ENCODE measurements around the gene NMNAT2.

NMNAT2 gene

DNA sequence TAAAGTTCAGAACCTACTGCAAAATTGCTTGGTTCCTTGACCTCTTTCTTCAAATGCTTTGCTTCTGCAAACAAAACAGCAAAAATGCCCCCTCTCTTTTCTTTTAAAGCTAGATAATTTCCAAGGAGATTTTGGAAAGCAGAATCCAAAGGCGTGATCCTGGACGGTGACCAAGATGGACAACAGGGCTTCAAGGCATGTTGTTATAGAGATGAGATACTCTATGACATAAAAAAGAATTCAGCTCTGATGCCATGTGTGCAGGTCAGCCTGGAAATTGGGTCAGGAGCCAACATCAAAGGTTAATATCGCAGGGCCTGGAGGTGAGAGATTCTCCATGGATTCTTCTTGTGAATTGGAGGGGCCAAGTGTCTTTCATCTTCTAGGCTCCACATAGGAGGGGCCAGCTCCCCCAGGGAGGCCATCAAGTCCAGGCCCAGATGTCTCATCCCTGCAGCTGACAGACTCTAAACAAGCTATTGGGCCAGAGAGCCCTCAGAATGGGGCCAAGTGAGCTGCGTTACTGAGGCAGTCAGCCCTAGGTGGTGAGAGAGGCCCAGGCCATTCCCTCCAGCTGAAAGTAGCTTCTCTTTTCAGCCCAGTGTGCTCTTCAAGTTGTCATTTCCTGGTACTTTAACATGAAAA lies 45.5 kb downstream of the NMNAT2 start:
- no peaks in the 10 kb centered on the region for H3K36me3 ChIP-seq (ENCODE audit: control insufficient read depth in 2 of 2, insufficient read depth in 2 of 2, low read length in 2 of 2)
- H3K27ac ChIP-seq (ENCODE audit: low read depth in 2 of 2, low read length in 2 of 2): no peak overlapping the region
- H3K9ac ChIP-seq (ENCODE audit: low read depth in 1 of 2, low read length in 2 of 2): no peak overlapping the region

DNA sequence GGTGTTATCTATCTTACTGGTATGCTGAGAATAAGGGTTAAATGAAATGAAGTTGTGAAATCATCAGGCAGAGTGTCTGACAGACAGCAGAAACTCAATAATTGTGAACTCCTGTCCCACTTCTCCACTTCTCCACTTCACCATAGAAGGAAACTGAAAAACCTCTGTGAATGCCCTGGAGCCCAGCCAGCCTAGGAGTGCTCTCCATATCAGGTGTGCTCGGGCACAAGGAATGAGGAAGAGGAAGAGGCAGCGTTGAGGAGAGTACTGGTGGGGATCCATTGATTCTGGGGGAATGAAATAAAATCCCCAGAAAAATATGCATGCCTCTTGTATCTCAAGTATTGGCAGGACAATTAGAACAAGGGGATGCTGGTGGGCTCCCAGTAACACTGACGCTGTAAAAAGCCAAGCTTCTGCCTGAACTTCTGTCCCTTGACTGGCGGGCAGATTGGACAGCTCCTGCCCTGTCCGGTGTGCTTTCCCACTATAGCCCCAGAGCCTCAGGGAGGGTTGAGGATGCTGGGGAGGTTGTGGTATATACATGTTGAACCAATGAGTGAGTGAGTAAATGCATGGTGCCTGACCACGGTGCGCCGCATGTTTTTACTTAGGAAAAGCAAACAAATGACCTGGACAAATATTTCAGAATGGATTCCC lies 47.7 kb downstream of the NMNAT2 start:
- Histone ChIP-seq H3K27me3 (ENCODE audit: control insufficient read depth in 2 of 2, insufficient read depth in 2 of 2, low read length in 2 of 2) (no peaks in the 10 kb centered on the region), H3K36me3 (ENCODE audit: control insufficient read depth in 2 of 2, insufficient read depth in 2 of 2, low read length in 2 of 2) (no peaks in the 10 kb centered on the region), H3K9ac (ENCODE audit: low read depth in 1 of 2, low read length in 2 of 2) (no peak overlapping the region), H3K4me1 (ENCODE audit: control insufficient read depth in 2 of 2, insufficient read depth in 2 of 2, low read length in 2 of 2) (peaks cover 6% of the 10 kb centered on the region in 2 donors), H3K4me3 (ENCODE audit: low read length in 2 of 2) (no peak overlapping the region), H3K27ac (ENCODE audit: low read depth in 2 of 2, low read length in 2 of 2) (no peak overlapping the region), H3K9me3 (ENCODE audit: control insufficient read depth in 2 of 2, low read length in 2 of 2) (no peaks in the 10 kb centered on the region)

More for the DNA sequence above, 45.5 kb downstream of the NMNAT2 start:
- Histone ChIP-seq H3K4me3 (ENCODE audit: low read length in 2 of 2) (no peak overlapping the region), H3K9me3 (ENCODE audit: control insufficient read depth in 2 of 2, low read length in 2 of 2) (no peaks in the 10 kb centered on the region), H3K27me3 (ENCODE audit: control insufficient read depth in 2 of 2, insufficient read depth in 2 of 2, low read length in 2 of 2) (no peaks in the 10 kb centered on the region), H3K4me1 (ENCODE audit: control insufficient read depth in 2 of 2, insufficient read depth in 2 of 2, low read length in 2 of 2) (peaks cover 6% of the 10 kb centered on the region in 2 donors)

DNA sequence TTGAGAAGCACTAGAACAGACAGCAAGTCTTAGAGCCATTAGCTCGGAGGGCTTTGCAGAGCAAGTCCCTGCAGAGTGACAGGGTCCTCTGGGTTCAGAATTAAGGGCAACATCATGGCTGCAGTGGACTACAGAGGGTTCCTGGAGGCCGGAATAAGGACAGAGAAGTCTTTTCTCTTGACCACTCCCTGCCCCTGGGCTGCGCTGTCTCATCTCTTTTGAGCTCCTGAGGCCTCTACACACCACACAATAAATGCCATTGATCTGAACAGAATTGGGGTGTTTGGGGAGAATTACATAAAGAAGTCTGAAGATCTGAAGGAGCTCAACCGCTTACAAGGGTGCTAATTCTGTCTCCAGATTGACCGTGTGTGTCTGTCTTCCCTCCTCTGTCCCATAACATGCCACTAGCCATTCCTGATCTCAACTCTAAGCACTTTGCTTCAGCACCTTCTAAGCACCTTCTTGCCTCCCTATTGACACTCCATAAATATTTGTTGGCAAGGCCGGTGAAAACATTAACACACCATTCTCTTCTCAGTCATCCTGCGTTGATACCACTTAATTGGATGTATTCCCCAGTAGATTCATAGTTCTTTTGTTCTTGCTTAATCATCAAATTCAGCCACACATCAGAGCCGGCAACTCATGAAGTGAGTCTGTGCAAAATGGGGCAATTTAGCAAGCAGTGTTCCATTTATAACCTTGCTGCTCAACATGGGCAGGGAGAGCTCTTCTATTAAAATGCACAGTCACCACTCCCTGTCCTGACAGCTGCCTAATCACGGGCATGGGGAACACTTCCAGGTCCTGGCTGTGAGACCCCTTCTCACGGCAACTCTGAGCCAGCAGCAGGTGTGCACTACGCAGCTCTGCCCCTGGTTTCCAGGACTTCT lies 49.7 kb downstream of the NMNAT2 start:
- Histone ChIP-seq H3K27me3 (ENCODE audit: control insufficient read depth in 2 of 2, insufficient read depth in 2 of 2, low read length in 2 of 2) (no peaks in the 10 kb centered on the region), H3K4me3 (ENCODE audit: low read length in 2 of 2) (no peak overlapping the region), H3K27ac (ENCODE audit: low read depth in 2 of 2, low read length in 2 of 2) (no peak overlapping the region), H3K4me1 (ENCODE audit: control insufficient read depth in 2 of 2, insufficient read depth in 2 of 2, low read length in 2 of 2) (peaks cover 6% of the 10 kb centered on the region in 2 donors), H3K9ac (ENCODE audit: low read depth in 1 of 2, low read length in 2 of 2) (no peak overlapping the region), H3K9me3 (ENCODE audit: control insufficient read depth in 2 of 2, low read length in 2 of 2) (no peaks in the 10 kb centered on the region), H3K36me3 (ENCODE audit: control insufficient read depth in 2 of 2, insufficient read depth in 2 of 2, low read length in 2 of 2) (no peaks in the 10 kb centered on the region)

DNA sequence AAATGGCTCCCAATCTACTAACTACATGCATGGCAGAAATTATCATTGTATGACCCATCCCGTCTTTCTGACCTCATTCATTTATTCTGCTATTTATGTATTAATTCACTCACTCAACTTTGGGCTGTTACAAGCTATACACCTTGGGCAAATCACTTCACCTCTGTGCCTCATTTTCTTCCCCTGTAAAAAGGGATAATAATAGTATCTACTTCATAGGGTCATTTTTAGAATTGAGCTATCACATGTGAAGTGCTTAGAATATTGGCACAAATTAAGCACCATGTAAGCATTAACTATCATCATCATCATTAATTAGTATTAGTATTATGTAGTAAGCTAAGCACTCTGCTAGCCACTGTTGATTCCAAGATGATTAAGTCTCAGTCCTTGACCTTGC lies 52.1 kb downstream of the NMNAT2 start:
- Histone ChIP-seq H3K27ac (ENCODE audit: low read depth in 2 of 2, low read length in 2 of 2) (no peak overlapping the region), H3K4me3 (ENCODE audit: low read length in 2 of 2) (no peak overlapping the region), H3K9me3 (ENCODE audit: control insufficient read depth in 2 of 2, low read length in 2 of 2) (no peaks in the 10 kb centered on the region), H3K27me3 (ENCODE audit: control insufficient read depth in 2 of 2, insufficient read depth in 2 of 2, low read length in 2 of 2) (no peaks in the 10 kb centered on the region), H3K4me1 (ENCODE audit: control insufficient read depth in 2 of 2, insufficient read depth in 2 of 2, low read length in 2 of 2) (peaks cover 6% of the 10 kb centered on the region in 2 donors), H3K9ac (ENCODE audit: low read depth in 1 of 2, low read length in 2 of 2) (no peak overlapping the region), H3K36me3 (ENCODE audit: control insufficient read depth in 2 of 2, insufficient read depth in 2 of 2, low read length in 2 of 2) (no peaks in the 10 kb centered on the region)

DNA sequence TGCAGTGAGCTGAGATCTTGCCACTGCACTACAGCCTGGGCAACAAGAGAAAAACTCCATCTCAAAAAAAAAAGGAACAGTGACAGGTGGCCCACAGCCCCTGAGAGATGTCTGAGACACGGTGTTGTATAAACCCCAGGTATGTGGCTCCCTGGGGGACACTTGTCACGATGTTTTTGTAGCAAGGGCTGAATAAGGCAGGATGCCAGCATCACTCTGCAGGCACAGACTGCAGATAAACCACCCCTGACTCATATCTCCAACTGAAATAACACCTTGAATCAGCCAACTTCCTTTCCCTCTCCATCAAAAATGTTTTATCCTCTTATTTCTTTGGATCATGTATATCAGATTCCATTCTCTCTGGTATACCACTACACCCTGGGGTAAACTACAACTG lies 52.5 kb downstream of the NMNAT2 start:
- Histone ChIP-seq H3K4me3 (ENCODE audit: low read length in 2 of 2) (no peak overlapping the region), H3K27ac (ENCODE audit: low read depth in 2 of 2, low read length in 2 of 2) (no peak overlapping the region), H3K9me3 (ENCODE audit: control insufficient read depth in 2 of 2, low read length in 2 of 2) (no peaks in the 10 kb centered on the region), H3K27me3 (ENCODE audit: control insufficient read depth in 2 of 2, insufficient read depth in 2 of 2, low read length in 2 of 2) (no peaks in the 10 kb centered on the region), H3K36me3 (ENCODE audit: control insufficient read depth in 2 of 2, insufficient read depth in 2 of 2, low read length in 2 of 2) (no peaks in the 10 kb centered on the region), H3K4me1 (ENCODE audit: control insufficient read depth in 2 of 2, insufficient read depth in 2 of 2, low read length in 2 of 2) (peaks cover 6% of the 10 kb centered on the region in 2 donors), H3K9ac (ENCODE audit: low read depth in 1 of 2, low read length in 2 of 2) (no peak overlapping the region)

DNA sequence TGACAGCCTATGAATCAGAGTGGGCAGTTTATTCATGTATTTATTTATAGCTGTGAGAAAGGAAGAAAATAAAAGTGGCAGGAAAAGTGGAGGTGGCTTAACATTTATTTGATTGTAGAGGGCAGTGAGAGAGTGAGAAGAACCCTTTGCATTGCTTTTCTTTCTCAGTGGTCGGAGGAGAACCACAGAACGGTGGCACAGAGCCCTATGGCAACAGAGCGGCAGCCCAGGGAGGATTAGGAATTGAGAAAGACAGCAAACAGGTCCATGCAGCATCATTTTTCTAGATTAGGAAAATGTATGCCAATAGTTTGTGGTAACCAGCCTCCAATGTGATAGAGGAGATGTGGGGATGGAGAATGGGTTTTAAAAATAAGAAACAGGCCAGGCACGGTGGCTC lies 53.1 kb downstream of the NMNAT2 start:
- H3K36me3 ChIP-seq (ENCODE audit: control insufficient read depth in 2 of 2, insufficient read depth in 2 of 2, low read length in 2 of 2): no peaks in the 10 kb centered on the region
- no peaks in the 10 kb centered on the region for H3K27me3 ChIP-seq (ENCODE audit: control insufficient read depth in 2 of 2, insufficient read depth in 2 of 2, low read length in 2 of 2)
- H3K4me1 ChIP-seq (ENCODE audit: control insufficient read depth in 2 of 2, insufficient read depth in 2 of 2, low read length in 2 of 2): peaks cover 5 to 6% of the 10 kb centered on the region in 2 donors
- no peak overlapping the region for H3K4me3 ChIP-seq (ENCODE audit: low read length in 2 of 2)
- H3K9ac ChIP-seq (ENCODE audit: low read depth in 1 of 2, low read length in 2 of 2): no peak overlapping the region
- no peak overlapping the region for H3K27ac ChIP-seq (ENCODE audit: low read depth in 2 of 2, low read length in 2 of 2)
- no peaks in the 10 kb centered on the region for H3K9me3 ChIP-seq (ENCODE audit: control insufficient read depth in 2 of 2, low read length in 2 of 2)

DNA sequence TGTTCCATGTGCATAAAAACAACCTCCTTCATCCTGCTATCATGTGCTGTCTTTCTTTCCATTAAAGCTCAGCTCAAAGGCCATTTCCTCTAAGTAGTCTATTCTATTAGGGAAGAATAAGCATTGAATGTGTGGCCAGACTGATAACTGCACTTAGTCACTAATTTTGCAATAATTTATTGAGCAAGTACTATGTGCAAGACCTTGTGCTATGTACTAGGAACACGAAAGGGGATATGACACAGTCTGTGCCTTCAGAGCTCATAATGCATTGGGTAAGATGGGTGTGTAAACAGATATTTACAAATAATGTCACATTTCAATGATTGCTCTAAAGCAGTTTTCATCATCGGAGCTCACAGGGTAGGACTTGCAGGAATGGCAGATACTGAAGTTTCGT lies 54.2 kb downstream of the NMNAT2 start:
- Histone ChIP-seq H3K36me3 (ENCODE audit: control insufficient read depth in 2 of 2, insufficient read depth in 2 of 2, low read length in 2 of 2) (no peaks in the 10 kb centered on the region), H3K4me3 (ENCODE audit: low read length in 2 of 2) (no peak overlapping the region), H3K9me3 (ENCODE audit: control insufficient read depth in 2 of 2, low read length in 2 of 2) (no peaks in the 10 kb centered on the region), H3K9ac (ENCODE audit: low read depth in 1 of 2, low read length in 2 of 2) (no peak overlapping the region), H3K4me1 (ENCODE audit: control insufficient read depth in 2 of 2, insufficient read depth in 2 of 2, low read length in 2 of 2) (no peaks in the 10 kb centered on the region), H3K27ac (ENCODE audit: low read depth in 2 of 2, low read length in 2 of 2) (no peak overlapping the region), H3K27me3 (ENCODE audit: control insufficient read depth in 2 of 2, insufficient read depth in 2 of 2, low read length in 2 of 2) (no peaks in the 10 kb centered on the region)

DNA sequence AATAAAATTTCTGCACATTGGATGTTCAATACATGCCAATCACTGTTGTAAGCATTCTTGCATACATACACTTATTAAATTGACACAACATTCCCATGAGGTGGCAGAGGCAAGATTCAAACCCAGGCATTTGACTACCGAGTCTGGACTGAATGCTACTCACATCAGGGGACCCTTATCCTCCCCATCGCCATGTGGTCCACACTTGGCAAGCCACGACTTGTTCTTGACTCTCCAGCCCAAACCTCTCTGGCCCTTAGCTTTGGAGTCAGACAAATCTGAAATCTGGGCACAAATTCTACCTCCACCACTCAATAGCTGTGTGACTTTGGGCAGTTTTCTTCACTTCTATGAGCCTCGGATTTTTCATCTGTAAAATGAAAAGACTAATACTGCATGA lies 57.1 kb downstream of the NMNAT2 start:
- no peak overlapping the region for H3K4me3 ChIP-seq (ENCODE audit: low read length in 2 of 2)
- H3K4me1 ChIP-seq (ENCODE audit: control insufficient read depth in 2 of 2, insufficient read depth in 2 of 2, low read length in 2 of 2): no peaks in the 10 kb centered on the region
- no peaks in the 10 kb centered on the region for H3K27me3 ChIP-seq (ENCODE audit: control insufficient read depth in 2 of 2, insufficient read depth in 2 of 2, low read length in 2 of 2)
- no peaks in the 10 kb centered on the region for H3K36me3 ChIP-seq (ENCODE audit: control insufficient read depth in 2 of 2, insufficient read depth in 2 of 2, low read length in 2 of 2)
- no peak overlapping the region for H3K27ac ChIP-seq (ENCODE audit: low read depth in 2 of 2, low read length in 2 of 2)
- H3K9me3 ChIP-seq (ENCODE audit: control insufficient read depth in 2 of 2, low read length in 2 of 2): no peaks in the 10 kb centered on the region
- no peak overlapping the region for H3K9ac ChIP-seq (ENCODE audit: low read depth in 1 of 2, low read length in 2 of 2)

DNA sequence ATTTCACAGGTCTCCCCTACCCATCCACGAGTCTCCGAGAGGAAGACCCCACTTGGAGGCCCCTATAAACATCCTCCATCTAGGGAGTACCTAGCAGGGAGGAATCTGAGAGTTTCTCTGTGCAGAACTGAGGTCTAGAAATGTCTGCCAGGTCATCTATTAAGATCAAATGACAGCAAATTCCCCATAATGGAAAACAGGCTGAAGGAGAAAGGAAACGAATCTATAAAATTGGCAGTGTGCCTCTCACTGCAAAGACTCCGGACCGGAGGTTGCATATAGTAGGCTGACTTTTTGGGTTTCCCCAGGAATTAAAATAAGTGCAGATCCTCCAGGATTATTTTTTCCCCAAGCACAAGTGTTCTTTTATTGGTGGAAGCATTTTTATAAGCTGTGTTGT lies 57.7 kb downstream of the NMNAT2 start:
- H3K36me3 ChIP-seq (ENCODE audit: control insufficient read depth in 2 of 2, insufficient read depth in 2 of 2, low read length in 2 of 2): no peaks in the 10 kb centered on the region

DNA sequence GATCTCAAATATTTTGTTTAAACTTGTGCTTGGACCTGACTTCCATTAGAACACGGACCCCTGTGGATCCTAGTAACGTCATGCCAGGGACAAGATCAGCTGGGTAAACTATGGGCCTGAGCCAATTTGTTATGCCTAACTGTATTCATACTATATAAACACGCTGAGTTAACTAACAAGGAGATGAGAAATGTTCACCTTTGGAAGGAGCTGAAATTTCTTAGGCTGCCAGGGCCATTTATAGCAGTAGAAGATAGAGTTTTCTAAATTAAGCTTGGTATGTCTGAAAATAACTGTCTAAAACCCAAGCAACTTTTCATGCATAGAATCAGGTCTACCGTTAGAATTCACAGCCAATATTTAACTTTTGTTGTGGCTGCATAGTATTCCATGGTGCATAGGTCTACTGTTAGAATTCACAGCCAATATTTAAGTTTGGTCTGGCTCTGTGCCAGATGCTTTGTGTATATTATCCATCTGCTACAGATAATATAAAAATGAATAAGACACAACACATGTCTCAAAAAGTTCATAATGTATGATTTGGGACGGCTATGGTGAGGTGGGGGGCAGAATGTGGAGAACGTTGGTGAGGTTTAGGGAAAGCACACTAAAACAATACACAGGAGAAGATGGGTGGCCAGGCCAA lies 61.5 kb downstream of the NMNAT2 start:
- Histone ChIP-seq H3K9ac (ENCODE audit: low read depth in 1 of 2, low read length in 2 of 2) (no peak overlapping the region), H3K4me1 (ENCODE audit: control insufficient read depth in 2 of 2, insufficient read depth in 2 of 2, low read length in 2 of 2) (no peaks in the 10 kb centered on the region), H3K36me3 (ENCODE audit: control insufficient read depth in 2 of 2, insufficient read depth in 2 of 2, low read length in 2 of 2) (no peaks in the 10 kb centered on the region), H3K27me3 (ENCODE audit: control insufficient read depth in 2 of 2, insufficient read depth in 2 of 2, low read length in 2 of 2) (no peaks in the 10 kb centered on the region), H3K27ac (ENCODE audit: low read depth in 2 of 2, low read length in 2 of 2) (no peak overlapping the region), H3K9me3 (ENCODE audit: control insufficient read depth in 2 of 2, low read length in 2 of 2) (no peaks in the 10 kb centered on the region), H3K4me3 (ENCODE audit: low read length in 2 of 2) (no peak overlapping the region)

More for the DNA sequence above, 57.7 kb downstream of the NMNAT2 start:
- no peaks in the 10 kb centered on the region for H3K27me3 ChIP-seq (ENCODE audit: control insufficient read depth in 2 of 2, insufficient read depth in 2 of 2, low read length in 2 of 2)
- H3K9me3 ChIP-seq (ENCODE audit: control insufficient read depth in 2 of 2, low read length in 2 of 2): no peaks in the 10 kb centered on the region
- no peak overlapping the region for H3K9ac ChIP-seq (ENCODE audit: low read depth in 1 of 2, low read length in 2 of 2)
- H3K27ac ChIP-seq (ENCODE audit: low read depth in 2 of 2, low read length in 2 of 2): no peak overlapping the region
- H3K4me1 ChIP-seq (ENCODE audit: control insufficient read depth in 2 of 2, insufficient read depth in 2 of 2, low read length in 2 of 2): no peaks in the 10 kb centered on the region
- H3K4me3 ChIP-seq (ENCODE audit: low read length in 2 of 2): no peak overlapping the region

Measured in mucosa of rectum (tissue), 2 donors.